CD4-positive, alpha-beta T cell treated with Interleukin-2 at 100 ng/mL for 4 hours (primary cell): ENCODE measurements around the gene DENND4B.

Experiments
- DNase-seq: peaks from one replicate; pipeline ENCODE4 v3.0.0-alpha.2; 2020; ENCODE audit warnings: low spot score

Gene DENND4B

DNA sequence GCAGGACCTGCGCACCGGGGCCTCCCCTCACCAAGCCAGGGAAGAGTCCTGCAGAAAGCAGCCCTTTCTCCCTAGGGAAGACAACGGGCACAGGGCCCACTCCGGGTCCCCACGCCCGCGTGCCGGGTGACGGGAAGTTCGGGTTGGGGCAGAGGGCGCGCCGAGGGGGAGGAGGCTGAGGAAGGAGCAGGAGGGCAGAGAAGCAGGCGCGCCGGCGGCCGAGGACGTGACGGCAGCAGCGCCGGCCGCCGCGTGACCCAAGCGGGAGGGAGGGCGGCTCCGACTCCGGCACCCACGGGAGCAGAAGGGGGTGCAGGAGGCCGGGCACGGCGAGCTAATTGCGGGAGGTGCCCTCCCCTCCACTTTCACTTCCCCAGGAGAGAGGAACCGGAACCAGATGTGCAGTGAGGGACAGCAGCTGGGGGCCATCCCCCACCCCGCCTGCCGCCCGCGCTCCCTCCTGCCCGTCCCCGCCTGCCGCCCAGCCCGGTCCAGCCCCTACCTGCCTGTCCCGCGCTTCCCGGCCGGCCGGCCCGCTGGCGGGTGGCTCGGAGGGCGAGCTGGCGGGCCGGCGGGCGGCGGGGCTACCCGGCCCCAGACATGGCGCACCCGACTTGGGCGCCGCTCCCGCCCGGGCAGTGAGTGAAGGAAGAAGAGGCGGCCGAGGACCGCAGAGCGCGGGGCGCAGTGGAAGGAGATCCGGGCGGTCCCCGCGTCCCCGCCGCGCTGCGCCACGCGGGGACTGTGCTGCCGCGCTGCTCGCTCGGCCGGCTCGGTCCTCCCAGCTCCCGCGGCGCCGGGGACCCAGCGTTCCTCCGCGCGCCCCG is 510 bp downstream of the DENND4B start:
- peak; percentile 73 for DNase-seq

DNA sequence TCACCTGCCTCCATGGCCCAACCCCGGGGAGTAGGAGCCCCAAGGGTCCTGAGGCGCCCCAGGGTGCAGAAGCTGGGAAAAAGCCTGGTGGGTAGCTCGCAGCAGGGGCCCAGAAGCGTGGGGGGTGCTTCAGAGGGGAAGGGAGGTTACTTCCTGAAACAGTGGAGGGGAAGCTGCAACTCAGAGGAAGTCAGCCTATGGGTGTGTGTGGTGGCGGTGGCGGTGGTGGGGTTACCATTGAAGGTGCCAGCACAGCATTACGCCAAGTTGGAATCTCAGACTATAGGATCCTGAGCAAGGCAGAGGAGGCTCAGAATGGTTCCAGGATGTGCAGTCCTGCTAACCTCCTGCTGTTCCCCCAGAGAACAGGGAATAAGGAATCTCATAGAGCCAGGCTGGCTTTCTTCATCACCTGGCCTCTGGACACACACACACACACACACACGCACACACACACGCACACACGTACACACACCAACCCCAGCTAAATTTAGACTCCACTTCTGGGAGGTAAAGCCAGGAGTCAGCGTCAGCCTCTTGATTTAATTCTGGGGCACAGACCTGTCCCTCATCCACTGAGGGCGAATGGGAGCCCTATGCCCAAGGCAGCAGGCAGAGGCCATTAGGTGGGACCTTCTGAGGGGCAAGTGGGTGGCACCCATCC is 1.3 kb downstream of the DENND4B start:
- DNase-seq: peak; percentile 81

DNA sequence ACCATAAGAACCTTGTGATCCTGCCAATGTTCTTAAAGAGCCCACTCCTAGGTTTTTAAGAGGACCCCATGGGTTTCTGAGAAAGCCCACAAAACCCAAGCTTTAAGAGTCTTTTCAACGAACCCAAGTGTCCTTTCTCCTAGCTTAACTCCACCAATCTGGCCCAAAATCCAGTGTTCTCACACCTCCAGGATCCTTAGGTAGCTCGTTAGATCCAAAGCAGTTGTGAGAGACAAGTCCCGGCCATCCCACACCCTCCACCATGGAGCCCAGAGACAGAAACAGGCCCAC is 1.7 kb downstream of the DENND4B start:
- DNase-seq: no peak

DNA sequence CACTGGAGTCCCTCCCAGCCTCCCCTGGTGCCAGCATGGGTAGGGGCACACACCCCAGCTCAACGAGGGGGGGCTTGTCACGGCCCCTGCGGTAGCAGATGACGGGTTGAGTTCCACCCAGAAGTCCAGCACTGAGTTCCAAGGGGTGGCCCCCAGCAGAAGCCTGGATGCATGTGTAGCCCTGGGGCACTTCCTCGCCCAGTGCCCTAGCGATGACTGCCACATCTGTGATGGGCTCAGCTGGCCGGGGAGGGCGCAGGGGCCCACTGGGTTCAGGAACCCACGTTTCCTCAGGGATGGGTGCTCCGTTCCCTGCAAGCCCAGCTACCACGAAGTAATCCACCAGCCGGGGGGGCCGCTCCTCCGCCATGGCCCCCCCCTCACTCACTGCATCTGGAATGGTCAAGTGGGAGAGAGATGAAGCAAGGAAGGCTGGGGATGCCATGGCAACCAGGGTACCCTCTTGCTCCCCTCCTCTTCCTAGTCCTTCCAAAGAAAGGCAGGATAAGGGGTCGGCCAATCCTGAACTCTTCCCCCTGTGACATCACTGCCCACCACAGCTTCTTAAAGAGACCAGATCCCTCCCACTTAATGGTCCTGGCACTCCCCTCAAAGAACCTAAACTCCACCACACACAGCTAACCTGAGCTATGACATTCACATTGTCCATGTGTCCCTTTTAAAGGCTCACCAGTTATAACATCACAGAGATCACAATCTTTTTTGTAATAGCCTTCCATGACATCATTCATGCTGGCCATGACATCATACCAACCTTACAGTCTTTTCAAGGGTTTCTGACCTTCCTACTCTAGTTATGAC is 2.3 kb downstream of the DENND4B start:
- peak; percentile 29 for DNase-seq

DNA sequence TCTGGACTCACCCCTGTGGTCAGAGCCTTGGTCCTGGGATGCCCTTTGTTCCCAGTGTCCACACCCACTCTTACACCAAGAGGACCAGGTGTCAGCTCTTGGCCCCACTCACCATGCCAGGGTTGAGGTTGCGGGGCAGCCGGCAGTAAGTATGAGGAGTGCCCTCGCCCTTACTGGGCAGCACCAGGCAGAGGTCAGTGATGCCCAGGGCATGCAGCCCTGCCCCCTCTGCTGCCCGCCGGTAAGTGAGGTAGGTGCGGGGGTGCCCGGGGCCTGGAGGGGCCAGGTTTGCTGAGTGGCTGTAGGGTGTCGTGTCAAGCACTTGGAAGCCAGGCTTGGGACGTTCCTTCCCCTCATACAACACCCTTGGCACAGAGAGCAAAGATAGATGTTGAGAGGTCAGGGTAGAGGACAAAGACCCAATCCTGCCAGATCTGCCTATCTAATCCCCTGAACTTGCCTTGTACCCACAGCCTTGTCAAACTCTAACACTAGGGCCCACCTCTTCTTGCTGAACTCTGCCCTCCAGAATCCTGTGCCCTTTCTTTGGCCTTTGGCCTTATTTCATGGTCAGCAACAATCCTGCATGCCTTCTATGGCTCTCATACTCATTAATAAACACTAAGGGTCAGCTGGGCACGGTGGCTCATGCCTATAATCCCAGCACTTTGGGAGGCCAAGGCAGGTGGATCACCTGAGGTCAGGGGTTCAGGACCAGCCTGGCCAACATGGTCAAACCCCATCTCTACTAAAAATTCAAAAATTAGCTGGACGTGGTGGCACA is 3.6 kb downstream of the DENND4B start:
- DNase-seq: no peak

DNA sequence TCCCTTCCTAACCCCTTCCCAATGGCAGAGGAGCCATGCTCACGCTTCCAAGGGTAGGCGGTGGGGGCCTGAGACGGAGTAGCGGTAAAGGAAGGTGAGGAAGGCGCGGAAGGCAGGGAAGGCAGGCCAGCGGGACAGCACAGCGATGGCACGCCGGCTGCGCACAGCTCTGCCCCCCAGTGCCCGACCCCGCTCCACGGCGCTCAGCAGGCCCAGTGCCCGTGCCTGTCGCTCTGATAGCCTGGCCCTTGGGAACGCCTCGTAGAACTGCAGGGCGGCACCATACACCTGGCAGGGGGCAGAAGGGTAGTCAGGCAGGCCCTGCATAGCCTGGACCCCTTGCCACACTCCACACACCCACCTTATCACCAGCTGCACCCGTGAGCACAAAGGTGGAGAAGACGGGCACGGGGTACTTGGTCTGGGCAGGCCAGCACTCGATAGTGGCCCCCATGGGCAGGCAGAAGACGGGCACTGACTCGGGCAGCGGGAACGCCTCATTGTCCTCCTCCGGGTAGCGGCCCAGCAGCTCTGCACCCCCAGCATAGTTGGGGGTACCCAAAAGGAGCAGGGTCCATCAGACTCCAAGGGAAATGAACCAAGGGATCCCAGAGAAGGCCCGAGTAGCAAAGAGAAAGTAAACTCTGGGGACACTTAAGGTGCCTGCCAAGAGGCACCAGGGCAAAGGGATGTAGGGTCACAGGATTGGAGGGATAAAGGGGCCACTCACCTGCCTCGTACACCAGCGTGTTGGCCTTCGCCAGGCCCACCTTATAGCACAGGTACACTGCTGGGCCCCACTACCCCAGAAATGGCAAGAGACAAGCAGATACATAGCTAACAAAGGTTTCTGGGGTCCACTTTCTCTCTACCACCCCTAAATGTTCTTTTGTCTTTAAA is 4.4 kb downstream of the DENND4B start:
- DNase-seq: no peak

DNA sequence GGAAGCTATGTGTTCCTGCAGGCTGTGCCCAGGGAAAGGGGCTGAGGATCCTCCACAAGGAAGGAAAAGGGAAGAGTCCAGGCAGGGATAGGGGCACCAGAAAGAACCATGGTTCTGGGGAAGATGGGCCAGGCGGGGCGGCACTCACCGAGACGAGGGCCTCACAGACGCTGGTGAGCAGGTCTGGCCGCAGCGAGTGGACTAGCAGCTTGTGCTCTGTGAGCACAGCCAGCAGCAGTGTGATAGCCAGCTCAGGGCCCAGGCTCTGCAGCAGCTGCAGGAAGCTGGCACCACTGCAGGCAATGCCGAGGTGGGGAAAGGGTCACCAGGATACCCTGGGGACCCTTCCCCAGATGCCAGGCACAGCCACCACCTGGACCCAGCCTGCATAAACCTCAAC is 5.8 kb downstream of the DENND4B start:
- DNase-seq: no peak

DNA sequence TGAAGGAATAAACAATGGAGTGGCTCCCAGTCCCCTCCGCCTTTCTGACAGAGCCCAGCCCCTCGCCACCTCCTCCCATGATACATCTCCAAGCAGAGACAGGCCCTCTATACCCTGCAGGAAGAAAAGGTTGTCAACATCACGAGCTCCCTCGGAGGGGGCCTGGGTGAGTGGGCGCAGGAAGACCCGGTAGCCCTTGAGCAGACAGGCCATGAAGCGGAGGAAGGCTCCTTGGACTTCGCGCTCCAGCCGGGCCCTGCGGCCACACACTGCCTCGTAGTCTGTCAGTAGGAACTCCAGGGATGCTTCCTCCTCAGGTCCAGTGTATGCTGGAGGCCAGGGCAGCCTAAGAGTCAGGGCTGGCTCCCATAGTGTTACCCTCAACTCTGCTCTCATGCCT is 7.0 kb downstream of the DENND4B start:
- no peak for DNase-seq

DNA sequence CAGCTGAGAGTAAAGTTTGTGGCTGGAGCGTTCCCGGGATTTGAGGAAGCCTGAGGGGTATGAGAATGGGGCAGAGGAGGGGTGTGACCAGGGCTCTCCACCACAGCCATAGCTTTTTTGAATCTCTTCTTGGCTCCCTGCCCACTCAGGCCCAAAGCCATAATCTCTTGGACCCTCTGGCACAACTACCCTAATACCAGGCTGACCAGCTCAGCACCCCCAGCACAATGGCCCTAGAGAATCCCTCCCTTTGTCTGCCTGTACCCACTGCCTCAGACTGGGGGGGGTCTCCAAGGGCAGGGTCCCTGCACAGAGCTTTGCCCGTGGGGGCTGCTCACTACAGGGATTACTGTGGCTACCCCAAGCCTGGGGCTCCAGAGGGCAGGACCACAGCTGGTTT is 7.5 kb downstream of the DENND4B start:
- DNase-seq: no peak

DNA sequence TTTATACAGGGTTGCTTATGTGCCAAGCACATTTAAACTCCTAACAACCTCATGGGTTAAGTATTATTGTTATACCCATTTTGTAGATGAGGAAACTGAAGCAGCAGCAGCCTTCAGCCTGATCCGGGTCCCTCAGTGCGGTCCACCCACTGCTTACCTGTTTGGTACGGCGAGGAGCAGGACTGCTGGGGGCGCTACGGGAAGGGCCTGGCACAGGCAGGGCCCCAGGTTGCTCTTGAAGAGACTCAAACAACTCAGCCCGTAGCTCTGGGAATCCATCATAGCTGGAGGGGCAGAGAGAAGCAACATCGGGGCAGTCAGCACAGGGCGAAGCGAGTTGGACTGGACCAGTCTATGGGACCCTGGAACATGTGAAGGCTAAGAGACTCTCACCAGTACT is 9.2 kb downstream of the DENND4B start:
- no peak for DNase-seq

DNA sequence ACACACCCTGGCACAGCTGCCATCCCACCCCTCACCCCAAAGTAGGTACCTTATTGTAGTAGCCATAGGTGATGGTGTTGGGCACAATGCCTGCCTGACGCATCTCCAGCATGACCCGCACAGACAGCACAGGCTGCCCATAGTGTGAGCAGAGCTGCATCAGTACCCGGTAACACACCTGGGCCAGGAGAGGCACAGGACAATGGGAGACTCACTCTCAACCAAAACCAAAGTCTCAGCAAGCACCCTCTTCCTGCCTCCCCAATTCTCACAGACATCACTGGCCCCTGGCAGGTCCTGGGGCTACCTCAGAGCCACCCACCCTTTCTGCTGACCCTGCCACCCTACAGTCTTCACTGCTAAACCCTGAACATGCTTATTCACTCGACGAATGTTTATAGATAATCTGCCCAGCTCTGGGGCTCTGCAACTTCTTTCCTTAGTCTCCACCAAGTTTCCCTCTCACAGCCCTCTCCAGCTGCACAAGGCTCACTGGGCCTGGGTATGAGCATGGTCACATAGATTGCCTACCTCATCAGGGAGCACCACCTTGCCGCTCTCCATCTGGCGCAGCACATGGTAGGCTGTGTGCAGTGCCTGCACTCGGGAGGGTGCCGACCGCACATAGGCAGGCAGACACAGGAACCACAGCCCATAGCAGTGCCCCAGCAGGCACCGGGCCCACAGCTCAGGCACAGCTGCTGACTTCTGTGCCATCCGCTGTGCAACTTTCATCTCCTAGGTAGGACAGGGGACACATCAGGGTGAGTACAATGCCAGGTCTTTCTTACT is 10.3 kb downstream of the DENND4B start:
- no peak for DNase-seq

DNA sequence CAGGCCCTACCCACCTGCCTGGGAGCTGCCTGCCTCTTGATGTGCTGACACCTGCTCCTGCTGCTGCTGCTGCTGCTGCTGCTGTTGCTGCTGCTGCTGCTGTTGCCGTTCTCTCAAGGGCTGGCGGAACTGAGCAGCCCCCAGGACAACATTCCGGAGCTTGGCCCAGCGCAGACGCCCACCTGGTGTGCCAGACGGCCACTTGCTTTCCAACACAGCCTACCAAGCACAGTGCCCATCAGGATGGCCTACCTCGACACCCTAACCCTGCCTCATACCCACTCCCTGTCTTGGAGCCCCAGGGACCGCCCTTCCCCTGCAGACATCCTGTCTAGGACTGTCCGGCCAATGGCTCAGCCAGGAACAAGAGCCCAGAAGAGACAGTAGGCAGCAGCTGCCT is 11.8 kb downstream of the DENND4B start:
- no peak for DNase-seq

DNA sequence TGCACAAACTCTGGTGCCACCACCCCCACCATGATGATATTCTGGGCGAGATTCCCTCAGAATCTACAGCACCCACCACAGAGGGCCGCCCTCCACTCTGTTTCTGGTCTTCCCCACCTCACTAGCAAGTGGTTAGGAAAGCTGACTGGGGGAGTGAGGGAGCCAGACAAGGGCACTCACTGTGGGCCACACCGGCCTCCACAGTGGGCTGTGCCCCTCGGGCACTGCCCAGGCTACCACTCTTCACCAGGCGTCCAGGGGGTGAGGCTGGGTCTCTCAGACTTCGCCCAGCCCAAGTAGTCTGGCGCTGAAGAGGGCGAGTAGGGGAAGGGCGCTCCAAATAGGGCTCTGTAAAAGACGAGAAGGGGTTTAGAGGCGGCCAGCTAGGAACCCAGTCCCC is 12.6 kb downstream of the DENND4B start:
- no peak for DNase-seq

DNA sequence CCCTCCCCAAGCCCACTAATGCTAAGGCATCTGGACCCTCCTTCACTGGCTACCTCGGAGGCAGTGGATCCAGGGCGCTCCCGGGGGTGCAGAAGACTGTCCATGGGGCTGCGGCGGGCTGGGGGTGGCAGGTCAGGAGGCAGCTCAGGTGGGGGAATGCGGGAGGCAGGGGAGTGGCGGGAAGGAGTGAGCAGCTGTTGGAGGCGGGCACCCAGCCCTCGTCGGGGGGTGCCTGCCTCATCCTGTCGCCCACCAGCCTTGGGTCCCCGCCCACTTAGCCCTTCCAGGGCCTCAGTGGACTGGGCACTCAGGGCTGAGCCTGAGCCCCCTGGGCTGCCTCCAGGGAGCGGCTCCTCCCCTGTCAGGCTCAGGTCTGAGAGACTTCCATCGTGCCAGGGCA is 13.1 kb downstream of the DENND4B start:
- DNase-seq: no peak

DNA sequence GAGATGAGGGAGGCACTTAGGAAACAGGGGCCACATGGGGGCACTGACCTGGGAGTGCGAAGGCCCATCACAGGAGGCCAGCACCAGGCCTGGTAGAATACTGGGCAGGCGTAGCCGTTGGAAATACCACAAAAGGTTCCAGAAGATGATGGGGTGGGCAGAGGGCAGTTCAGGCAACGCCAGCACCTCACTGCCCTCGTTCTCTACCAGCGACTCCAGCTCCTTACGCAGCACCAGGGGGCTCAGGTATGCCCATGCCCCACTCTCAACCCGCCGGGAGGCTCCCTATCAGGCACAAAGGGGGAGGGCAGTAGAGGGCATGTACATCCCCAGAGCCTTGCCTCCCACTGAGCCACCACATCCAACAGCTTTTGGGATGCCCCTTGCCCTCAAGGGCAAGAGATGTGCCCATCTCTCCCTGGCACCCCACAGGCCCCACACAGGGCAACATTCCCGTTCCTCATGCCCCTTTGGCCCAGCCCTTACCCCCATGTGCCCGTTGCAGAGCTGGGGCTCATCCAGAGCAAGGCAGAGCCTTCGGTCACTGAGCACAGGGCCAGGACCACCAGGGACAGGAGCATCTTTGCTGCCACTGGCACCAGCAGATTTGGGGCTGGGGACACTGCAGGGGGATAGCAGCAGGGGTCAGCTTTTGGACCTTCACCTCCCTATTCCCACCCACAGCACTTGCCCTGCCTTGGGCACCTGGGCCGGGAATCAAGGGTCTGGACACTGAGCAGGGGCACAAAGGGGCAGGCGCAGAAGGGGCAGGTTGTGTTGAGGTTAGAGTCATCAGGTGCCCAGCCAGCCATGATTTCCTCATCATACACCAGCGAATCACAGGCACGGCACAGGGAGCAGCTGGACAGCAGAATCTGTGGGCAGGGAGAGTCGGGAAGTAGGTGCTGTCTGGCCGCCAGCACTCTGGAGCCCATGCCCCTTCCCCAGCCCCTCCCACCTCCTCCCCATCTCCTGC is 14.1 kb downstream of the DENND4B start:
- no peak for DNase-seq

DNA sequence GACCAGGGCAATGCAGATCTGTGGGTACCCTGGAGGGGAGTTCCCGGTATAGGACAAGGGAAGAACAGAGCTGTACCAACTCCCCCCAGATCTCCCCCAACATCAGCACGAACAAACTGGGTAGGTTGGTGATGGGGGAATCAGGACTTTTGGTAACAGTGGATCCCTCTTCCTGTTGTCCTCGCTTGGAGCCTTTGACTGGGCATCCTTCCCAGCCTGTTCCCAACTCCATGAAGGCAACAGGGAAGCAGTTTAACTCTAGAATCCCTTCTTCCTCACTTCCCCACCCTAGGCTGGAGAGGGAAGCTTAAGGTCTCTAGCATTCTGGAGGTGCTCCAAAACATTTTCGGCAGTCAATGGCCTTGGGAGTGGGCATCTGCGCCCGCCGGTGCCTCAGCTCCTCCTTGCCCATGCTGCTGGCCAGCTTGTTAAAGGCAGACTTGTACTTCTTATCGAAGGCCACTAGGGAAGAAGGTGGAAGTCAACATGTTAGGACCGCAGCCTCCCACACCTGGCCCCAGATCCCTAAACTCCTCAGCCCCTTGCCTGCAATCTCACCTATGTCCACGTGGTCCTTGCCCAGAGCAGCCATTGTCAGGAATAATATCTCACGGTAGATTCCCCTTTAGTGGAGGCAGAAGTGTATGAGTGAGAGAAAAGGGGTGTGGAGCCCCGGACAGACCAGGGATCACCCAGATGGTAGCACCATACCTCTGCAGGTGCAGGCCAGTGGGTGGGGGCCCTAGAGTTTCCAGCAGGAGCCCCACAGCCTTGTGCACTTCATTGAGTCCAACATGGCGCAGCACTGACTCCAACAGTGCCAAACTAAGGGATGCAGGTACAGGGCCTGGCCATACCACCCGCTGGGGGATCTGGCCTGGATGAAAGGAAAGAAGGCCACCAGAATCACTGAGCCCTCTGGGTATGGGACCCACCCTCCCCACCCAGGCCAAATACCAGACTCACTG is 16.3 kb downstream of the DENND4B start:
- no peak for DNase-seq

DNA sequence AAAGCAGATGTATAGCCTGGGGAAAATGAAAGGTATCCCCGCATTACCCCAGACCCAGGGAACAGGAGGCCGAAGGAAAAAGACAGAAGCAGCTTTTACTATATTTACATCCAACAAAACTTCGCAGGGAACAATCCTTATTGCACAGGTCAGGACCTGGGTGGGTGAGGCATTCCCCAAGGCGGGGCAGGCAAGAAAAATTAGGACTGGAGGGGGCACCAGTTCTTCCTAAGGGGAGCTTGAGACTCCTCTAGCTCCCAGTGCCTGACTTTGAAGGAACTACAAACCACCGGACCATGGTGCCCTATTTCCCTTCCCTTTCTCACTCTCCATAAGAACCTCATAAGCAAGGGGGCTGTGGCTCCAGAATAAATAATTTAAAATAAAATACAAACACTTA is 17.1 kb downstream of the DENND4B start:
- DNase-seq: no peak

DNA sequence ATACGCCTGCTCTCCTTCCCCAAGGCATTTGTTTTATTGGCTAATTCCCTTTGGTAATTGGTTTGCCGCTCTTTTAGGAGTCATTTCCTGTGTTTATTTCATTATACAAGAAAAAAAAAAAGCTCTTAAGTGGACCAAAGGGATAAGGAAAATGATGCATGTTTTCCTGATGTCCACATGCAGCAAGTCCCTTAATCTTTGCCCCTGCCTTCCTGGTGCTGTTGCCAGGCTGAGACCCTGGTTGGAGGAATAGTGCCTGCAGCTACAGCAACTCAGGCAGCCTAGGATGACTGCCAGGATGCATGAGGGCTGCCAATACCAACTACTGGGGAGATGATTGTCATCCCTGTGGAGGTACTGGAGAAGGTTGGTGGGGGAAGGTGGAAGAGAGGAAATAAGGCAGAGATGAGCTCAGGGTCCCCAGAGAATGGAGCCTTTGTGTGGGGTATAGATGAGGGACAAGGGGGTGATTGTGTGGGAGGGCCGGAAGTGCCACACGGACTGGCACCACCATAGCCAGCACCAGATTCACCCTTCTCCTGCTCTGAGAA is 17.7 kb downstream of the DENND4B start:
- DNase-seq: no peak
